GM18520 (cell line): ENCODE data around the gene PKD2.
"Not testable (repeated sequence)": the region's sequence is repeated elsewhere in the genome, so short reads cannot be mapped to it uniquely, and the experiment has no call there.

Experiments used
- ATAC-seq: cut with Tn5 transposase; IDR thresholded peaks from one replicate; pipeline ENCODE4 v1.9.1; 2021; ENCODE audit not compliant: unreplicated experiment

Gene PKD2

DNA sequence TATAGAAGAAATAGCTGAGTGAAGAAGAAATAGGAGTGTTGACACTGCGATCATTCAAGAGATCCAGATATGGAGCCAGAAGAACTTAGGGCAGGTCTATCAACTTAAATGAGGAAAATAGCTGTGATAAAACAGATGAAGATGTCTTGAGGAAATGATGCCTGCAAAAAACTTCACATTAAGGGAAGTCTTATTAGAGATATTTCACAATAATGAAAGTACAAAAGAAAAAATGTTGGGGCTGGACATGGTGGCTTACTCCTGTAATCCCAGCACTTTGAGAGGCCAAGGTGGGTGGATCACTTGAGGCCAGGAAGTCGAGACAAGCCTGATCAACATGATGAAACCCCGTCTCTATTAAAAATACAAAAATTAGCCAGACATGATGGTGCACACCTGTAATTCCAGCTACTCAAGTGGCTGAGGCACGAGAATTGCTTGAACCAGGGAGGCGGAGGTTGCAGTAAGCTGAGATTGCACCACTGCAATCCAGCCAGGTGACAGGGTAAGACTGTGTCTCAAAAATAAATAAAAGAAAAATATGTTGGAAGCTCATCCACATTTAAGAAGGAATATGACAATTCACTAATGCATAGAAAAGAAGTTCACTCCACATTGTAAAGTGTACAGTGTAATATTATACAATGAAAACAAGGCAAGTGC is 56.3 kb downstream of the PKD2 start:
- no peak for ATAC-seq

DNA sequence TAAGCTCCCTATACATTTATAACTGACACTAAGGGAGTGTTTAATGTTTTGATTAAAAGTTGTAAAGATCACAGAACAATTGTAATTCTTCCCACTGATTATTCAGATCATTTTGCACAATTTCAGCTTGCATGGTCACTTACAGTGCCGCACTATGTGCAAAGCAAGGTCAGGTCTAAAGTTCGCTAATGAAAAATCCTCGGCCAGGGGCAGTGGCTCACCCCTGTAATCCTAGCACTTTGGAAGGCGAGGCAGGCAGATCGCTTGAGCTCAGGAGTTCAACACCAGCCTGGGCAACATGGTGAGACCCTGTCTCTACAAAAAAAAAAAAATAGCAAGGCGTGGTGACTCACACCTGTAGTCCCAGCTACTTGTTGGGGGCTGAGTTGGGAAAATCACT is 57.0 kb downstream of the PKD2 start:
- ATAC-seq: no peak

DNA sequence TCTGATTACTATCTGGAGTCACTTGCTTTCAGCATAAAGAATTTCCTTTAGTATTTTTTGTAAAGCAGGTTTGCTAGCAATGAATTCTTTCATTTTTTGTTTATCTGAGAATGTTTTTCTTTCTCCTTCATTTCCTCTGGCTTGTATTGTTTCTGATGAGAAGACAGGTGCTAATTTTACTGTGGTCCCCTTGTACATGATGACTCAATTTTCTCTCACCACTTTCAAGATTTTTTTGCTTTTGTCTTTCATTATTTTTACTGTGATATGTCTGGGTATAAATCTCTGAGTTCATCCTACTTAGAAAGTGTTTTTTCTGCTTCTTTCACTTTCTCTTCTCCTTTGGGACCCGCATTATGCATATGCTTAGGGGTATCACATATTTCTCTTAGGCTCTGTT is 62.6 kb downstream of the PKD2 start:
- no peak for ATAC-seq

DNA sequence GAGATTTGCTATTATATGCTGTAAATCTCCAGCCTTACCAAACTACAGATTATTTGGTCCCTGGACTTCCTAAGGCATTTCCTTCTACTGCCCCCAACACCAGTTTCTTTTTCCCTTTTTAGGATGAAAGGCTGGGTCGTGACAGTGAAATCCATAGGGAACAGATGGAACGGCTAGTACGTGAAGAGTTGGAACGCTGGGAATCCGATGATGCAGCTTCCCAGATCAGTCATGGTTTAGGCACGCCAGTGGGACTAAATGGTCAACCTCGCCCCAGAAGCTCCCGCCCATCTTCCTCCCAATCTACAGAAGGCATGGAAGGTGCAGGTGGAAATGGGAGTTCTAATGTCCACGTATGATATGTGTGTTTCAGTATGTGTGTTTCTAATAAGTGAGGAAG is 67.9 kb downstream of the PKD2 start:
- no peak for ATAC-seq

DNA sequence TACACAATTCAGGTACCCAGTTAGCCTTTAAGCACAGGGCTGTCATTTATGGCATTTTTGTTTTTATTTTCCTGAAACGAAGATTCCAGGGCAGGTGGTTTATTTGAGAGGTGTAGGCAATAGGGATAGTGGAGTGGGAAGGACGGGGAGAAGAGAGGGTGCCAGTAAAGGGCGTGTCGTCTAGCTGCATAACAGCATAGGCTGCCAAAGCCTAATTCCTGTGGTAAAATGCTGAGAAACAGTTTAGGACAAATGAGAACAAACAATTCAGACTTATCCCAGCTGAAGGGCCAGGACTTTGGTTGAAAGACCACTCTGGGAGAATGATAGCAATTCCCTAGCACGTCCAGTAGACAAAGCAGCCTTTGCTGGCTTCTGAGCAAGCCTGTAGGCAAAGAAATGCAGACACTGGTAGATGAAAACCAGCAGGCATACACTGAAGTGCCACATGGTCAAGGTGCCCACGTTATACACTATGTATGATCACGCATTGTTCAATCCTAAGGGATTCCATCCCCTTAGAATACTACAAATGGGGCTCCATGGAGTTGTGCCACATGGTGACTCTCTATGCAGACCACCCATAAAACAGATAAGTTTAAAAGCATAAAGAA is 70.6 kb downstream of the PKD2 start:
- ATAC-seq: no peak

DNA sequence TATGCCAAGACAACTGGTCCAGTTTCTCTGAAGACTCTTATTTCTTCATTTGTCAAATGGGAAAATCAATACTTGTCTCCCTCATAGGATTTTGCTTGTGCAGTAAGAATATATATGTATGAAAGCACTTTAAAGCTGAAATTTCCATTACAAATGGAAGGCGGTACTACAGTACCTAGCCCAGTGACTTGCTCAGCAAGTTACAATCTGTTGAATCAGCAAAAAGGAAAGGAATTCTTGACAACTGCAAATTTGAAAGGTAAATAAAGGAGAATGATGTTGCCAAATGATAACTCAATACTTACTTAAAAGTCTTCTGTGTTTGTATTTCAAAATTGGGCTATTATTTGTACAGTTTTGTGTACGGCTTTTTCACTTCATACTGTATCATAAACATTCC is 71.1 kb downstream of the PKD2 start:
- ATAC-seq: no peak

DNA sequence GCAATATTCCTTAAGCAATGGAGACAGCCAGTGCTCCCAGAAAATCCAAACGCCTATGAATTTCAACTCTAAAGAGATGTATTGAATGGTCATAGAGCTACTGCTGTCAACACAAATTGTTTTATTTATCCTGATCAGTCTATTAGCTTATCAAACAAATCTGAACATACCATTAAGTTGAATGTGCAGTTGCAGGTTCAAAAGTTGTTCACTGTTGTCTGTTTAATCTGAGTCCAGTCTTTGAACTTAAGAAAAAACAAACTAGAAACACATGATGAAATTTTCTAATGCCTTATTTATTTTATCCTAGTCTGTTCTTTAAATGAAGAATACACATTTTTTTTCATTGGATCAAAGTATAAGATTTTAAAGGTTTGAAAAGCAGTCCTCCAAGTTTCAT is 73.2 kb downstream of the PKD2 start:
- no peak for ATAC-seq

DNA sequence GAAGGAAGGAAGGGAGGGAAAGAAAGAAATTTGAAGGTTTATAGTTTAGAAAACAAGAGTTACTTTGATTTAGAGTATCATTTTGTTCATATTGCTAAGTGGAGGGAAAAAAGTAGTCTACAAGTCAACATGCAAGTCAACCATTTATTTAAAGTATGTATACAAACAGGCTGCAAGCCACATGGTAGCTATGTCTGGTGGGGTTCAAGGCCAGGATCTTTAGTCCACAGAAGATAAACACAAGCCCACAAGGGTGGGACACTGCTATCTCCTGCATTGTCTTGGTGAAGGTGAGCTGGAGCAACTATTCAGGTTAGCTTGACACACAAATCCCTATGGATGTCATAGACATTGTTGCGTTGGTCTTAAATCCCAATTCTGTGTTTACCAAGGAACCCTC is 79.6 kb downstream of the PKD2 start:
- no peak for ATAC-seq

DNA sequence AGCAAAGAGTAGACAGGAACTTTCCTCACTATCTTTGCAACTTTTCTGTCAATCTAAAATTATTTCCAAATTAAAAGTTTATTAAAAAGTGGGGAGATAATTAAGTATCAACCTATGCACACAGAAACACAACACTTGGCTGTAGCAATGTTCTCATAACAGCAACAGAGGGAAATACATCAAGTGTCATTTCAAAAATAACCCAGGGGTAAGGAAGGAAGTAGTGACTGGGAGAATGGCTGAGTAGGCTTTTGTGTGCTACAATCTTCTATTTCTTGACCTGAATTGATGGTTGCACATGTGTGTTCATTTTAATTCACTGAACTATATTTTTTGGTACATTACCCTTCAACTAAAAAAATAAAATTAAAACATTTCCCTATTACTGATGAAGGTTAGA is 83.5 kb downstream of the PKD2 start:
- ATAC-seq: no peak

DNA sequence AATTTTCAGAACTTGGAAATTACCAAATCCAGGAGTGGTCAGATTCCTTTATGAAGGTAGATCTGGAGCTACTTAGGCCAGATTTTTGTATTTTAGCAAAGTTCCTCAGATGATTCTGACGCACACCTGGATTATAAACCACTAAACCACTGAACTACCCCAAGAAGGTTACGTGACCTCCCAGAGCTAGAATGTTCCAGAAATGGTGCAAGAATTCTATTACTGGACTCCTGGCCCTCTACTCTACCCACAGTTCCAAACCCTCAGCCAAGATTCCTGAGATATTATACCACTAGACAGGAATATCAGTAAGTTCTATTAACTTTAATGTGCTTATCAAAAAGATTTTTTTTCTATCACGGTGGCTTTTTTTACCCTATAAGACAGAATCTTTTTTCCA is 83.9 kb downstream of the PKD2 start:
- ATAC-seq: no peak

DNA sequence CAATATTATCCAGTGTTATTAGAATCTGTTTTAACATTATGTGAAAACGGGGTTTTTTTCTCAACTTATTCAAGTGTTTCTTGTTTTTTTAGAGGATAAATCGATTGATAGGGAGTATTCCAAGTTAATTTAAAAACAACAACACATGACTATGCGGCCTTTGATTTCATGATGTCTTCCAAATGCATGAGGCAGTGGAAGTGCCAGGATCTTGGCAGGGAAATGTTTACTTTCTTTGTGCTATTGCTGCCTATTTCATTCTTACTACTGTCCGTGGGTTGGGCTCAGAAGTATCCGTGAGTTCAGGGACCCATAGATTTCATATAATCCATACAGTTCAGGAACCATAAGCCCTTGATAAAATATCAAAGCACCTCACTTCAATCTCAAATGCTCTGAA is 86.4 kb downstream of the PKD2 start:
- ATAC-seq: no peak

DNA sequence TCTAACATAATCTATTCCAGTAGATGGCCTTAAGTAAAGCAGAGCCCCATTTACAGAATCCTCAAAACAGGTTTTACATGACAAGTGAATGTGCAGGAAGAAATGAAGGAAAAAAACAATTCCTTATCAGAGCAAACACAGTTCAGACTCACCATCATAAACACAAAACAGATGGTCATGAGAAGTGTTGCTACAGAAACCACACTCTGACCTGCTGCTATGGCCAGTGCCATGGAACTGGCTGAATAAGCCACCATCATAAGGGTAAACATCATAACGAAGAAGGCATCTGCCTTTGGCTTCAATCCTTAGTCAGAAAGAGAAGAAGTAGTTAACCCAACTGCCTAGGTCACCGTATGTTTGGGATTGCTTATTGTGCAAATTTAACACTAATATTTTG is 89.9 kb downstream of the PKD2 start:
- no peak for ATAC-seq

DNA sequence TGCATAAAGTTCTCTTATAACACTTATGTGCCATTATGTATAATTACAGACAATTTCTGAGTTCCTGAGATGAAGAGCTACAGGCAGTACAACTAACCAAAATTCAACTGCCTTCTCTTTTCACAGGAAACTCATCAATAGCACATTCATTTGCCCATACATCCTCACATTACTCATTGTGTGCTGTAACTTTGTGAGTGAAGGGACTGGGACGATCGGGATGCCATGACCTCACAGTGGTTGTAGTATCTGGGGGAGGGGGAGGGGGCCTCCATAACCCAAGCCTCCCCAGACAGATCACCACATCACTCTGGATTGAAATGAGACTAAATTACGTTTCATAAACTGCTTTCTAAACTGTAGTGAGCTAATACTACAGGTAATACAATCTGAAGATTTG is 90.3 kb downstream of the PKD2 start:
- no peak for ATAC-seq

DNA sequence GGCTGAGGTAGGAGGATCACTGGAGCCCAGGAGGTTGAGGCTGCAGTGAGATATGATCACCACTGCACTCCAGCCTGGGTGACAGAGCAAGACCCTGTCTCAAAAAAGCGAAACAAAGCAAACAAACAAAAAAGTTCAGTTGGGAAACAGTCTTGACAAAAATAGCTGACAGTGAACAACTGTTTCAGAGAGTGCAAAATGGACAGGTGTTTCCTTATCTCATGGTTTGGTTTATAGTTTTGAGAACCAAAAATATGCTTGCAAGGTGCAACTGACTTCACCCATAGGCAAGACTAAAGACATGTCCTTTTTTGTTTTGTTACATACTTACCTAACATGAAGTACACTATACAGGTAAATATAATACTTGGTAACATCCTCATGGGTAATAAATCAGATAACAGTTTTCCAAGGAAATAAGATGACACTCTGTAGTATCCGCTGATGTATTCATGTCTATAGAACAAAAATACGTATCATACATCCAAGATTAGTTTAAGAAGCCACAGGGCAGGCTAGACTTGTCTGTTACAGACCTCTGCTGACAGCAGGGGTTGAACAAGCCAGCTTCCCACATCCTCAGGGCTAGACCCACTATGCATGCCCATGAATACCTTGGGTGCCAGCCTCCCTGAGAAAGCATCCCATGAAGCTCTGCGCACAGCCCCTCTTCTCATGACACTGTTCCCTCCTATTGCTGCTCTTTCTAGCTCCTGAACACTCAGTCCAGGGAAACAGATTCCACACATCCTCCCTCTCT is 91.7 kb downstream of the PKD2 start:
- ATAC-seq: no peak

DNA sequence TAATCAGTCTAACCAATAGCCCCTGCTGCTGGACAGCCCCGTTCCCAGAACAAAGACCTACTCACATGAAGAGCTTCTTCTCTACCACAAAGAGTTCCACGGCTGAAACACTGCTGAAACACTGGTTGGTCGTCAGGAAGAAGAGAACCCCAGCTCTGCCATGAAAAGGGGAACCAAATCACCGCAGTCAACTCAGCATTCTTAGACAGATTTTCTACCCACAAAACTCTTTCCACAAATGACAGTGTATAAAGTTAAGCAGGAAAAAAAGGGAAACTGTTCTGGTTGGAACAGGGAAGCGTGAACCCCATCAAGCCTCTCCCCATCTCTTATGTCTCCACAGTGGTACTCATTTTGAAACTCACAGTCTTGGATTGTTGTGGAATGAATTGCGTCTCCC is 93.7 kb downstream of the PKD2 start:
- no peak for ATAC-seq

DNA sequence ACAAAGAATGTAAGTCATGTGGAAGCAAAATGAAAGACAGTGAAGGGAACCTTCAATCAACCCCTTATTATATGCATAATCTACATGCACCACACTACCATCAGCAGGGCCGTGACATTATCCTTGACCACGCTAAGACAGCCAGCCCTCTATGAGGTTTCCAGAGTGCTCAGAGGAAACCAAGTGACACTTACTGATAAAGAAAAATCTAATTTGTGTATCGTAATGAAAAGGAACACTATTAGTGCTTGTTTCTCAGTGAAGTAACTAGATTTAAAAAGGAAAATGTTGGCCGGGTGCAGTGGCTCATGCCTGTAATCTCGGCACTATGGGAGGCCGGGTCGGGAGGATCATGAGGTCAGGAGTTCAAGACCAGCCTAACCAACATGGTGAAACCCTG is 94.6 kb downstream of the PKD2 start:
- ATAC-seq: no peak

DNA sequence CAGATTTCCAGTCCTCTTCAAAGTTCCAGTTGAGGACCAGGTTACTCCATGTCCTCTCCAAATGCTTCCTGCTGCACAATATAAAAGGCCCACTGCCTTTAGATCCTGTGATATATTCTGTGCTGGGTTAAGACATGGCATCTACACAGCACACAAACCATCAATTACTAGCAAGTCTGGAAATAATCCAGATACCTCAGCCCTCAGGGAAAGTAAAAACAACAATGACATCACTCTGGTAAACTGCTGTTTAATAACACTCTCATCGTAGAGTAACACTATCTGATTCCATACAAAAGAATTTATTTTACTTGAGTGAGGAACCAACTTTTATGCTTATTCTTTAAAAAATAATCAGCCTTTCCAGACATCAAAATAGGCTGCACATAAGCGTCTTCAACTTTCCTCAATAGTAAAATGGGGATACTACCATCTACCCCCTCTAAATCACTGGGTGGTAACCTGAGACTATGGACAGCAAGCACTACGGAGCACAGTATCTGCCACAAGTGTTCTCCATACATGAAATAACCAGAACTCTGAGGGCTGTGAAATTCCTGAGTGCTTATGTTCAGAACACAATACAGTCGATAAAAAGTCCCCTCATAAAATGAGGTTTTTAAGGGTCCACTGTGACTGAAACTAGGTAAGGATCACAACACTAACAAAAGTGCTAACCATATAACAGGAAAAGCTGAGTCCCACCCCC is 97.6 kb downstream of the PKD2 start:
- ATAC-seq: no peak

DNA sequence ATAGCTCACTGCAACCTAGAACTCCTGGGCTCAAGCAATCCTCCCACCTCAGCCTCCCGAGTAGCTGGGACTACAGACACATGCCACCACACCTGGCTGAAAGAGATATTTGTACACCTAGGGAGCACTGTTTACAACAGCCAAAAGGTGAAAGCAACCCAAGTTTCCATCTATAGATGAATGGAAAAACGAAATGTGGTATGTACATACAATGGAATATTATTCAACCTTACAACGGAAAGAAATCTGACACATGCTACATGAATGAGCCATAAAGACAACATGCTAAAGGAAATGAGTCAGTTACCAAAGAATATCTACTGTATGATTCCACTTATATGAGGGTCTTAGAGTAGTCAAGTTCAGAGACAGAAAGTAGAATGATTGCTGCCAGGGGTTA is 98.8 kb downstream of the PKD2 start:
- no peak for ATAC-seq

DNA sequence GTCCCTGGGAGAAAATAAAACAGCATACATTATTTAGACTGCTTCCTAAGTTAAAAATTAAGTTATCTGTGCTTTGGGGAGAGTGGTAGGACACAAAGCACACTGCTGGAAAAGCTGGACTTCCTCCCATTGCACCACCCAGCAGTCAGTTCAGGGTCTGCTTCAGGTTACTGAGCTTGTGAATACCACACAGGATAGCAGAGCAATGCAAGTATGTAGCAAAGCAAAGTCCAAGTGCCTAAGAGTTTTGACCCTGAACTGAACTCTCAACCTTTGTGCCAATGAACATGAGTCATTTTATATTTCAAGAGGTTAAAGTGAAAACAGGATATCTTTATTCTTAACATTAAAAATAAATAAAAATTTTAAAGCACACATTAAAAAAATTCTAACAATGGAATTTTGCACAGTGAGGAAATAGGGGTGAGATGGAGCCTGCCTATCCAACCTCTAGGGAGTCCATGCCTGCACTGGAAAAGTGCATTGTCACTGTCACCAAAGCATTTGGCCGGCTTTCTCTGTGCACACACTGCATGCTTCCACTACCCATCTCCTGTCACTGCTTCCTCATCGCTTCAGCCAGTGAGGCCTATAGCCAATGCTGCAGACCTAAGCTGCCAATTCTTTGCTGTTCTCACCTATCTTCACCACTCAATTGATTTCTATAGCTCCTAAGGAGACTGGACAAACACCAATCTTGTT is 100.1 kb downstream of the PKD2 start:
- ATAC-seq: no peak

DNA sequence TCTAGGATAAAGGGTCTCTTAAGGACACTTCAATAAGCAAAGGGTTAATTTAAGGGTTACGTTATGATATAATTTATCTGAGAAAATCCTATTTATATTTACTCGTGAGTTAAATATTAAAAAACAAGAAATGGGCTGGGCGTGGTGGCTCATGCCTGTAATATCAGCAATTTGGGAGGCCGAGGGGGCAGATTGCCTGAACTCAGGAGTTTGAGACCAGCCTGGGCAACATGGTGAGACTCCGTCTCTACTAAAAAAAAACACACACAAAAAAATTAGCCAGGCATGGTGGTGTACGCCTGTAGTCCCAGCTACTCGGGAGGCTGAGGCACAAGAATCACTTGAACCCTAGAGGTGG is 100.7 kb downstream of the PKD2 start:
- ATAC-seq: not testable (repeated sequence)

DNA sequence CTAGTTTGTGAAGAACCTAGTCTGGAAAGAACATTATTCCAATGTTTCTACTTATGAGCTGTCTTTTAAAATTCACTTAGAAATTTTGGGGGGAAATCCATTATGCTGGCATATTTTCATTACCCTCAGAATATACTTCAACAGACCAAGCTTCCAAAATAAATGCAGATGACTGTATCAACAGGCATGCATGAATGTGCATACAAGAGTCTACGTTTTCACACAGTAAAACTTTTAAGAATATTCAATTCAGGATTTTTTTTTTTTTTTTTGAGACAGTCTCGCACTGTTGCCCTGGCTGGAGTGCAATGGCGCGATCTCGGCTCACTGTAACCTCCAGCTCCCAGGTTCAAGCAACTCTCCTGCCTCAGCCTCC is 101.3 kb downstream of the PKD2 start:
- ATAC-seq: no peak
